KOPT-K1 (cell line): ENCODE measurements around the gene PPM1A.

Source experiments
- H3K27ac ChIP-seq: fragments of 200-600 bp; sonication (generic); 2 replicates; pipeline ENCODE4 v1.5.1; 2016; ENCODE audit warnings: antibody characterized with exemption, mild to moderate bottlenecking, low read depth, low read length; ENCODE audit not compliant: poor library complexity, severe bottlenecking
- H3K36me3 ChIP-seq: fragments of 200-600 bp; sonication (generic); 2 replicates; pipeline ENCODE4 v1.5.1; 2017; ENCODE audit warnings: antibody characterized with exemption, mild to moderate bottlenecking, low read length, moderate library complexity; ENCODE audit not compliant: insufficient read depth
- H3K9me3 ChIP-seq: fragments of 200-600 bp; sonication (generic); 2 replicates; pipeline ENCODE4 v1.5.1; 2017; ENCODE audit warnings: antibody characterized with exemption, low read length, mild to moderate bottlenecking; ENCODE audit not compliant: insufficient read depth, poor library complexity, severe bottlenecking

The PPM1A gene

DNA sequence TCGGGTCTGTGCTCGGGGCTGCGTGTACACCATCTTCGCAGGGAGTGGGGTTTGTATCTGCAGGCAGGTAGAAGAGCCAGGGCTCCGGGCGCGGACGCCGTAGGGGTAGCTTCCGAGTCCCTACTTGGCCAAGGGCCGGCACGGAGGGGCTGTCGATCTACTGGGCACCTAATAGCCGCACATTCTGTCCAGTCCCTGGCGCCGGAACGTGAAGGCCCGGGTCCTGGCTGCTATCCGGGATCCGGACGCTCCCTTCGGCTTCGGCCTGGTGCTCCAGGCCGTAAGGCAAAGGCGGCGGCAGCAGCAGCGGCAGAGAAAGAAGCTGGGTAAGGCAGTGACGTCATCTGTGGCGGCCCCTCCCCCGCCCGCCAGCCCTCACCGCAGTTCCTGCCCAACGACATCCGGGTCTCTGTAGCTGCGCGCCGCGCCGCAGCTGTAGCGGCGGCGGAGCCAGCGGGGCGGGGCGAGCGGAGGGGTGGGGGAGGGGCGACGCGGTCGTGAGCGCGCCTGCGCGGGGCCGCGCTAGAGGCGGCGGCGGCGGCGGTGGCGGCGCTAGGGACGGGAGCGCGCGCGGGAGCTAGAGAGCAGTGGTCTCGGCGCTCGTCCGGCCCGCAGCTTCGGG lies at the start of gene PPM1A:
PPM1A (plus strand) TSS at position 525 of the 622 bp plus-strand sequence. CDS start 33,483 bp downstream, outside the sequence.
- no peaks in the 10 kb centered on the region for H3K36me3 ChIP-seq
- no peaks in the 10 kb centered on the region for H3K9me3 ChIP-seq
- peak within 1 kb of the TSS; percentile 98 for H3K27ac ChIP-seq

DNA sequence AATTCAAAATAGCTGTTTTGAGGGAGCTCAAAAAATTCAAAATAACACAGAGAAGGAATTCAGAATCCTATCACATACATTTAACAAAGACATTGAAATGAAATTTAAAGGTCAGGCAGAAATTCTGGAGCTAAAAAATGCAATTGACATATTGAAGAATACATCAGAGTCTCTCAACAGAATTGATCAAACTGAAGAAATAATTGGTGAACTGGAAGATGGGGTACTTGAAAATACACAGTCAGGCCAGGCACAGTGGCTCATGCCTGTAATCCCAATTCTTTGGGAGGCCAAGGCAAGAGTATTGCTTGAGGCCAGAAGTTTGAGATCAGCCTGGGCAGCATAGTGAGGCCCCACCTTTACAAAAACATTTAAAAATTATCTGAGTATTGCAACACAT lies 49.7 kb upstream of the PPM1A start:
- H3K36me3 ChIP-seq, result no peaks in the 10 kb centered on the region
- H3K9me3 ChIP-seq, result peaks cover 18% of the 10 kb centered on the region
- no peak overlapping the region for H3K27ac ChIP-seq

DNA sequence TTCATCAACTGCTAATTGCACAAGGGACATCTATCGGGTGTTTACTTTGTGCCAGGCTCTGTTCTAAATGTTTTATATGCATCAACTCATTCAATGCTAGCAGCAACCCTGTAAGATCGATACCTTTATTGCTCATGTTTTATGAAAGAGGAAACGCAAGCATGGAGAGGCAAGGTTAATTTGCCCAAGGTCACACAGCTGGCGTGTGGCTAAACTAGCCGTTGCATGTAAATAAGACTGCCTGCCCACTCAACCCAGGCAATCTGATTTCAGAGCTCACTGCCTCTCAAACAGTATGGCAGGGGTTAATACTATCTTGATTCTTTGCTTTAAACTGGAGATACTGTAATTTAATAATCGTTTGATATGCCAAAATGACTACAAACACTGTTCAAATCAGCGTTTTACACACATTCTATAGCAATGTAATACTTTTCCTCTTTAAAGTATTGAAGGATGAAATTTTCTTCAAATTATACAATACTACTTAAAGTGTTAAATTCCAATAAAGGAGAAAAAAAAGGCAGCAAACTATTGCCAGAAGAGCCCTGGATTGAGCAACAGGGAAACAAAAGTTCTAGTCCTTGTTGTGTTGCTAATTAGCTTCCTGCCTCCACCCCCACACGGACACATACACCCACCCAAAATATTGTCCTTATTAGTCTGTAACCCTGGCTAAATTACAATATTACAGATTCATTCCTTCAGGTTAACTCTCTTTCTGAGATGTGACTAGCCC lies 44.7 kb upstream of the PPM1A start:
- H3K9me3 ChIP-seq, result peaks cover 6% of the 10 kb centered on the region
- H3K27ac ChIP-seq, result no peak overlapping the region
- no peaks in the 10 kb centered on the region for H3K36me3 ChIP-seq

DNA sequence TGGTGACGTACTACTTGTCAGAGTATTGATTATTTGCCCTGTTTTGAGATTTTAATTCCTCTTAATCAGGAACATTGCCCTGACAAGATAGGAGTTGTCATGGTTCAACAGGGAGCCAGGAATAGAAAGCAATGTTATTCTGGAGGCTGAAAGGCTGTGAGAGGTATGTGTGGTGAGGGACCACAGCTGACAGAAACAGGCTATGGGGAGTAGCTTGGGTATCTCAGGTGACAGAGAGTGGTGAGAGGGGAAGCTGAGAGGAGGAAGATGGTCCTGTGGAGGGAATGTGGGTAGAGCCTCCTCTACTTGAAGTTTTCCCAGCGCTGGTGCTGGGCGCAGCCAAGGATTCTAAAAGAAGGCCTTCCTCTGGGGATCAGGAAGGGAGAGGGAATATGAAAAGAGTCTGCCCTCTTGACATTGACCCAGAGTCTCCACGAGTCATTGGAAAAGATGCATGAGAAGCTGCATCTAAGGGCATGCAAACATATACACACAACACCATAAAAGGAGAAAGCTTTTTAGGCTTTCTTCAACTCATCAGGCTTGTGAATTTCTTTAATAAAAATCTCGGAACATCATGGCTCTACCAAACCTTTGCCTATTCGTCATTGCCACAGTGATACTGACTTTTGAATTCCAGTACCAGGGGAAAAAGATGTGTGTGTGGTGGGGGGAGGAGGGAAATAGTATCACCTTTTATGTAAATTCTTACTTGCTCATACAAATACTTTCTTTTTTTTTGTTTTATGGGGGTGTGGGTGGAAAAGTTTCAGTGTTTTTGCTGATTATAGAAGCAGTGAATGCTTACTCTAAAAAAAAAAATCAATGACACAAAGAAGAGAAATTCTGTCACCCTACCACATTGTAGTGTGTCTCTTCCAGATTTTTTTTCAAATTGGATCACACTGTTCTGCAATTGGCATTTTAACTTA lies 43.9 kb upstream of the PPM1A start:
- Histone ChIP-seq H3K27ac (no peak overlapping the region), H3K9me3 (no peaks in the 10 kb centered on the region), H3K36me3 (no peaks in the 10 kb centered on the region)

DNA sequence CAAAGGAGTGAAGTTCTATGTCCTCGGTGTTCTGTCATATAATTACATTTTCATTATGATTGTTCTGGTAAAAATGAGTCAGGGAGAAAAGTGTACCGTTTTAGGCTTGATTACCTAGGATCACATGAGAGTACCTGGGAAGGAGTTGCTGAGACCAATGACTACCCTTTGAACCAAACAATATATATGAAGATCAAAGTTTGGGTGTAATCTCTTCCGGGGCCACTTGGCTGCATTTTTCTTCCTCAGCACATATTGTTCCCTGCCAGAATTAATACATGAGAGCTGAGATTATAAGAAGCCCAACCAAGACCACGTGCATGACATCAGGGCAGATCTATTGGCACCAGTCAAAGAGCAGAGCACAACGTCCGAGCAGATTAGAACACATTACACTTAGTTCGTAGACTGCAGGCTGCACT lies 42.8 kb upstream of the PPM1A start:
- Histone ChIP-seq H3K36me3 (no peaks in the 10 kb centered on the region), H3K27ac (no peak overlapping the region), H3K9me3 (no peaks in the 10 kb centered on the region)

DNA sequence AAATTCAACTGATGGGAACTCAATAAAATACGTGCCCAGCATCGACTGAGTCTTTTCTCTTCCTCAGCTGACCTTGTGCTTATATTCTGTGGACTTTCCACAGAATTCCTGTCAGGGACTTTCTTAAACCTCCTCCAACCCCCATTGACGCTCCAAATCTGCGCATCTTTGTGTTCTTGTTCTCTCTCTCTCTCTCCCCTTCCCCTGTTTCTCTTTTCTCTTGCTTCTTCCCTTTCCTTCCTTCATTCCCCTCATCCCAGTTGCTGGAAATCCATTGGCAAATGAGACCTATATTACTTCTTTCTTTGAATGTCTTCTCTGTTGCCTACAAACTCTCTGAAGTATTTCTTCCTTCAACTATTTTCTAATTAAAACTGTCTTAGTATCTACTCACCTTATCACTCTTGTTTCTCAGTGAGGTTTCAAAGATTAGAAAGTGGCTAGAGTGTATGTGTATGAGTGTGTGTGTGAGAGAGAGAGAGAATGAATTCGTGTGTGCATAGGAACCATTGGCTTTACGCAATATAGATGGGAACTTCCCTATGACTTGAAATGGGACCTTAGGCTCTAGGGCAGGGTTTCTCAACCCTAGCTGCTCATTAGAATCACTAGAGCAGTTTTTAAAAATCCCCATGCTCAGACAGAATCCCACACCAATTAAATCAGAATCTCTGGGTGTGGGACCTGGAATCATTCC lies 42.0 kb upstream of the PPM1A start:
- Histone ChIP-seq H3K36me3 (no peaks in the 10 kb centered on the region), H3K27ac (no peak overlapping the region), H3K9me3 (no peaks in the 10 kb centered on the region)

DNA sequence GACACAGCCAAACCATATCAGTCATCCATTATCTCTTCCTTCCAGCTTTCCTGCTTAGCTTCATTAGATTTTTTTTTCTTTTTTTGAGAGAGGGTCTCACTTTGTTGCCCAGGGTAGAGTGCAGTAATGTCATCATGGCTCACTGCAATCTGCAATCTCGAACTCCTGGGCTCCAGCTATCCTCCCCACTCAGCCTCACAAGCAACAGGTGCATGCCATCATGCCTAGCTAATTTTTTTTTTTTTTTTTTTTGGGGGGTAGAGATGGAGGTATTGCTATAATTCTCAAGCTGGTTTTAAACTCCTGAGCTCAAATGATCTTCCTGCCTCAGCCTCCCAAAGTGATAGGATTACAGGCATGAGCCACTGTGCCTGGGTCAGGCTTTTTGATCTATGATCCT lies 38.3 kb upstream of the PPM1A start:
- H3K9me3 ChIP-seq, result no peaks in the 10 kb centered on the region
- no peak overlapping the region for H3K27ac ChIP-seq
- no peaks in the 10 kb centered on the region for H3K36me3 ChIP-seq

DNA sequence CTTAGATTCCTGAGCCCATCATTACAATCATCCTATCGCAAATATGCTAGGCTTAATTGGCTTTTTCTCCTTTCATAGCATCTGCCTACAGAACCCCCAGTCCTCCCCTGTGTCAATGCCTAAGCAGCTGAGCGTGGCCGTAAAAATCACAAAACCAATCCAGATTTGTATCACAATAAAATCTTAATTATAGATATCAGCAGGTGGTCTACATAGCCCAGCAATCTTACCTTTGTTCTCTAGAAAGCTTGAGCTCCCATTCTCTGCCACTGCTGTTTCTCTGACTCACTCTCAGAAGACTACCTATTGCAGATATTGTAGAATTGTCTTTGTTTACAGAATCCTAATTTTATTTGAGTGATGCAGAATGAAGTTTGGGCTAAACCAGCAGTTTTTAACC lies 37.9 kb upstream of the PPM1A start:
- no peaks in the 10 kb centered on the region for H3K9me3 ChIP-seq
- H3K27ac ChIP-seq, result no peak overlapping the region
- no peaks in the 10 kb centered on the region for H3K36me3 ChIP-seq

DNA sequence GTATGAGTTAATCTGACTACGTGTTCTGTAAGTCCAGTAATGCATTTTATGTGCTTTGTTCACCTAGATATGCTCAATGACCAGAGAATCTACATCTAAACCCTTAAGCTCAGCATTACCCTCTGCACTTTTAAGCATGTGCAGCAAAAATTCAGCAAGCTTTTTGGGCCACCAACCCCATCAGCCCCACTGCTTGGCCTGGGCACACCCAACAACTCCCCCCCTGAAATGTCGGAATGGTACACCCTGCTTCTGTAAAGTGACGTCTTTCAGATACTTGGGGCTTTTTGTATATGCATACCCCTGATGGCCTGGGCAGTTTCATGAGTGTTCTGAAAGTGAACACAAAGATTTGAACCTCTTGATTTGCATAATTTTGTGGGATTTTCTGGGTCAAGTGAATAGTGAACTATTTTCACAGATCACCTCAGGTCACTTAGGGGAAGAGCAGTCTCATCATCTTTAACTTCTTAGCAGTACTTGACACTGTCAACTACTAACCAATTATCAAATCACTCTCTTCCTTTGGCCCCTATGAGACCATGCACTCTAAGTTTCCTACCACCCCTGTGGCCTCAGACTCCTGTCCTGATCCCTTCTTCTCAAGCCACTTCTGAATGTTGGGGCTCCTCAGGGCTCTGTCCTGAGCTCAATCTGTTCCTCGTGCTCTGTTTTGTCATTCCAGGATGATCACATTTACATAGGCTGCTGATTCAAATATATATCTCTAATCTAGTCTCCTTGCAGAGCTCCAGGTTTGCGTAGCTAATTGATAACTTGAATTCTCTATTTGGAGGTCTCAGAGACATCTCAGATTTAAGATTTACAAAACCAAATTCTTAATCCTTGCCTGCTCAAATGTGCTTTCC lies 36.3 kb upstream of the PPM1A start:
- Histone ChIP-seq H3K27ac (no peak overlapping the region), H3K36me3 (no peaks in the 10 kb centered on the region)

DNA sequence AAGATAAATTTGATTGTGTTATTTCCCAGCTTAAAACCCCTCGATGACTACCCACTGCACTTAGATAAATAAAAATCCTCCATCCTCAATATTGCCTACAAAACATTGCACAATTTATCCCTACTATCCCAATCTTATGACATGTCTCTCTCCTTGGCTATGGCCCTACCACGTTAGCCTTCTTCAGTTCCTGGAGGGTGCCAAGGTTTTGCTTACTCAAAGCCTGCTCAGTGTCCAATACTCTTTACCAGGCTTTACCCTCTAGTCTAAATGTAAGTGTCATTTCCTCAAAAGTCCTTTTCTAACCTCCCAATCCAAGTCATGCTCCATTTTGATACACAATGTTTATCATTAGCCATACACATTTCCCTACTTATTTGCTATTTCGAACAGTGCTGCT lies 35.0 kb upstream of the PPM1A start:
- Histone ChIP-seq H3K9me3 (no peaks in the 10 kb centered on the region), H3K36me3 (no peaks in the 10 kb centered on the region), H3K27ac (no peak overlapping the region)

More for the DNA sequence above, 36.3 kb upstream of the PPM1A start:
- no peaks in the 10 kb centered on the region for H3K9me3 ChIP-seq

DNA sequence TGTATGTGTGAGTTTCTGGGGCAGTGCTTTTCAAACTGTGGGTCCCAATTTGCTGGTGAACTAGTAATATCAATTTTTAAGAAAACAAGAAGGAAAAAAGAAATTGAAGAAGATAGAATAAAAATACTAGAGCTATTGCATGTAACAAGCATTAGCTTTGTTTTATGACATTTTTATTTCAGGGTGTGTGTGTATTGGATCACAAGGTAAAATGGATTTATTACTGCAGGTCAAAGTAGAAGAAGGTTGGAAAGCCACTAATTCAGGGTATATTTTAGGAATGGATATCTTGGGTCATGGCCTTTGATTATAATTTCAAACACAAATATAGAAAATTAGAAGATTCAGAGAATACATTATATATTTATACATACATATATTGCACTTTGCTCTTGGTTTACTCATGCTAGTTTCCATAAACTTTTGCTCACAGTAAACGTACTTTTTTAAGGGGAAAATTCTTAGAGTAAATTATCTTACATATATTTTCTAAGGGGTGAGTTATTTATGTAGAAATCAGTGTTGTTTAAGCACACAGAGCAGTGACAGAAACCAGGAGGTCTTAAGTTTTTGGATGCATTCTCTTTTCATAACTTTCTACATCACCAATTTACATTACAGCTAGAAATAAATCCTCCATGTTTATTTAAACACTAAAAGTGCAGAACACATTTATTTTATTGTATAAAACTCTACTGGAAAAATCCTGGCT lies 34.5 kb upstream of the PPM1A start:
- H3K27ac ChIP-seq, result no peak overlapping the region
- H3K9me3 ChIP-seq, result no peaks in the 10 kb centered on the region
- no peaks in the 10 kb centered on the region for H3K36me3 ChIP-seq

DNA sequence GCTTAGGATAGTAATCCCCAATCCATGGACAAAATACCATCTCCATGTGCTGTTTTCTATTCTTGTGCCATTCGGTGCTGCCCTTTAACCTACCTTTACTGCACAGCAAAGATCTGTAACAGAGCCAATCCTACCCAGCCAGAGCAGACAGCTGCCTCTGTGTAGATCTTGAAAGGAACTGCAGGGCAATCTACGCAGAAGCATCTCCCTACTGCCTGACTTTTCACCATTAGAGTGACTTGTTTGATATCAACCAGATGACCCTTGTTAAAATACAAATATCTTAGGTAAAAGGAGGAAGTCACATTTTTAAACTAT lies 33.9 kb upstream of the PPM1A start:
- no peak overlapping the region for H3K27ac ChIP-seq

DNA sequence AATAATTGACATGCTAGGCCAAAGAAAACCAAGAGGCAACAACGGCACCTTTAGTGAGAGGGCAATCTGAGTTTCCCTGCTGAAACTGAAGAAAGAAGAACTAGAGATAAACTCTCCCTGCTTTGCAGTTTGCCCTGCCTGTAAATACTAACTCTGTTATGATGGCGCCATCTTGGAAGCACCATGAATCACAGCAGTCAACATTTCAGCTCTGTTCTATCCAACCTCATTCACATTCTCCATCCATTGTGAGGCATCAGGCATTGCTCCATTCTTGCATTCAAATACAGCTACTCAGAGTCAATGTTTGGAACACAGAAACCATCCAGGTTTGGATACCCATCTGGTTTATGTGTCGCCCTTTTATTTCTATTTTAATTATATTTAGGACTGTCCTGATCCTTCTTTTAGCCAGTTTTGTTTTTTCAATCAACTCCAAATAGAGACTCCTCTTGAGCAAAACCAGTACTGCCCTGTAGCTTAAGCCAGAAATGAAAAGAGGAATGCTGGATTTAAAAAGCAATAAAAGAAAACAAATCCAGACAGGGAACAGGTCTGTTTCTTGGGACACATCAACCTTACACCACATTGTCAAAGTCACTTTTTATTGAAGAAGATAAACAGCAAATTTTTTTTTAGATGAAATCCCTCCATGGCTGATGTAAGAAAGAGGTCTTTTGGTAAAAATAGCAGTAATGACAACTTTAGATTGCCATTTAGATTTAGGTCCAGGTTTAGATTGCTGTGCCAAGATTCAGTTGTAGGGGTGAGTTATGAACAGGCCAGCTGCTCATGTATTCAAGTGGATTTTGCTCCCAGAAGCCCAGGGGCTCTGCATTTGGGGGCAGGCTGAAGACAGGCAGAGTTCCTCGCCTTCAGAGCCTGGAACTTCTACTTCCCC lies 33.3 kb upstream of the PPM1A start:
- Histone ChIP-seq H3K27ac (no peak overlapping the region), H3K36me3 (no peaks in the 10 kb centered on the region), H3K9me3 (no peaks in the 10 kb centered on the region)

More for the DNA sequence above, 33.9 kb upstream of the PPM1A start:
- H3K9me3 ChIP-seq, result no peaks in the 10 kb centered on the region
- no peaks in the 10 kb centered on the region for H3K36me3 ChIP-seq
